GM12865 (cell line): ENCODE data around the gene SCRG1.

ENCODE experiments used
- DNase-seq: peaks from one replicate; pipeline ENCODE4 v3.0.0; 2010; ENCODE audit warnings: low read depth
- H3K4me3 ChIP-seq: 2 replicates; pipeline ENCODE4 v1.5.1; 2011; ENCODE audit warnings: mild to moderate bottlenecking, low read depth, low read length, control low read depth
- TF ChIP-seq, protein P1 (sequence below): IDR thresholded peaks from 2 replicates; pipeline ENCODE4 v1.5.1; 2011; ENCODE audit warnings: low read length, control low read depth, low read depth, inconsistent platforms; ENCODE audit not compliant: insufficient read depth; ENCODE audit errors: missing control alignments

Gene SCRG1

DNA sequence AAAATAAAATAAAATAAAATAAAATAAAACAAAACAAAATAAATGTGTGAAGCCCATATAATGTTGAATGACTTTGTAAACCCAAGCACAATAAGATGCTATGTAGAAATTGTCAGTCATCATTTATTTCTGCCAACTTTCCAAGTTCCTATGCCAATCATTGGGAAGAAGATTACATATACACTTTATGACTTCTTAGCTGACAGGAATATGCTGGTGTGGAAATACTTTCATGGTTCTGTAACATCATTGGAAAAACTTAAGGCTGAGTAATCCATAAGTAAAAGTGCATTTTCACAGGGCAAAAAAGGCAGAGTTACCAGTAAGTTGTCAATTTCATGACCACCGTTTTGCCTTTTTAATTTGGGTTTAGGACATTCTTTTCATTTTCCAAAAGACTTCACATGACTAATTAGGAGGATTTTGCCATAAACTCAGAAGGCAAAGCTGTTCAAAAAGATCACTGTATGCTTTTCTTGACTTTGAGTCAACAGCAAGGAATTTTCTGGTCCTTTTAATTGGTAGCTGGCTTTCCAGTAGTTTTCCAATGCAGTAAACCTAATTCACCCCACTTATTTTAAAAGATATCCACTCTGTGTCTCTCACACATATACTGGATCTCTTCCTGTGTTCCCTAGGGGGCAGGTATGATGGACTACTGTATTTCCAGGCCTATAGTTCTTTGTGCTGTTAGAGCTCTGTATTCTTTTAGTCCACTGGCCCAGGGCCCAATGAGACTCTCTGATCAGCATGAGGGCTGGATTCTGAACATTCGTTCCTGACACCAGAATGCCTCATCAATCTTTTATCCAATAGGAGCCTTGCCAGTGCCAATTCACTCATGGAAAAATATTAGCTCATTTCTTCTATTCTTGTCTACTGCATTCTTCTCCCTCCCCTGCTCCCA, 26.2 kb upstream of the SCRG1 start:
- no peak overlapping the region for H3K4me3 ChIP-seq
- TF ChIP-seq, protein P1, sequence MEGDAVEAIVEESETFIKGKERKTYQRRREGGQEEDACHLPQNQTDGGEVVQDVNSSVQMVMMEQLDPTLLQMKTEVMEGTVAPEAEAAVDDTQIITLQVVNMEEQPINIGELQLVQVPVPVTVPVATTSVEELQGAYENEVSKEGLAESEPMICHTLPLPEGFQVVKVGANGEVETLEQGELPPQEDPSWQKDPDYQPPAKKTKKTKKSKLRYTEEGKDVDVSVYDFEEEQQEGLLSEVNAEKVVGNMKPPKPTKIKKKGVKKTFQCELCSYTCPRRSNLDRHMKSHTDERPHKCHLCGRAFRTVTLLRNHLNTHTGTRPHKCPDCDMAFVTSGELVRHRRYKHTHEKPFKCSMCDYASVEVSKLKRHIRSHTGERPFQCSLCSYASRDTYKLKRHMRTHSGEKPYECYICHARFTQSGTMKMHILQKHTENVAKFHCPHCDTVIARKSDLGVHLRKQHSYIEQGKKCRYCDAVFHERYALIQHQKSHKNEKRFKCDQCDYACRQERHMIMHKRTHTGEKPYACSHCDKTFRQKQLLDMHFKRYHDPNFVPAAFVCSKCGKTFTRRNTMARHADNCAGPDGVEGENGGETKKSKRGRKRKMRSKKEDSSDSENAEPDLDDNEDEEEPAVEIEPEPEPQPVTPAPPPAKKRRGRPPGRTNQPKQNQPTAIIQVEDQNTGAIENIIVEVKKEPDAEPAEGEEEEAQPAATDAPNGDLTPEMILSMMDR: no peak
- no peak for DNase-seq

DNA sequence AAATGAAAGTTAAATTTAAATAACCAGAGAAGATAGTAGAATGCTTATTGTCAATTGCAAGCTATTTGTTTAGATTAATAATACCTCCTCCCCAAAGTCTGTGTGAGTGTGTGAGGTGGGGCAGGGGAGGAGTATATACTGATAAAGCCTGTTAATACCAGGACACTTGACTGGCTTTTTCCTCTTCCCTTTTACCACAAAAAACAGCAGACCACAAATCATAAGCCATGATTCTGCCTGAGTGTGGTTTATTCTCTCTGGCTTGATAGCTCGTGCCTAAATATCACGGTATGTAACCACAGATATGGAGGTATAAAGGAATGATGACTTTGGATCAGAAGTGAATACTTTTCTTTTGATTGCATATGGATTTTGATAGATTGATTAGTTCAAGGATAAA, 21.9 kb upstream of the SCRG1 start:
- no peak overlapping the region for H3K4me3 ChIP-seq
- TF ChIP-seq, protein P1: no peak
- no peak for DNase-seq

DNA sequence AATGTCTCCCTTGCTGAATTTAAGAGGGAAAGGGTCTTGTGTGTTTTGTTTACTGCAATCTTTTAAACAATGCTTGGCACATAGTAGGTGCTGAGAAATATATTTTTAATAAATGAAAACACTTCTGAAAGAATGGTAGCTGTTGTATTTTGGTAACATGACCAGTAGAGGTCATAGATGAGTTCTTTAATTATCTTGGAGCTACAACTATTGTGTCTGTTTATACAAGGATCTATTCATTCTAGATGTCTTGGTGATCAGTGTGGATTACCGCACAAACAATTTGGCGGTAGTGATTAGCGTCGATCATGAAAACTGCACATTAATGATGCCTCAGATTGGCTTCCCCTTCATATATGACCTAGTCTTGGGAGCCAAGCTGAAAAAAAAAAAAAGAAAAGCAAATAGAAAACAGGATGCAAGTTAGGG, 21.4 kb upstream of the SCRG1 start:
- TF ChIP-seq, protein P1: peak; percentile 32
- peak; percentile 21 for DNase-seq

DNA sequence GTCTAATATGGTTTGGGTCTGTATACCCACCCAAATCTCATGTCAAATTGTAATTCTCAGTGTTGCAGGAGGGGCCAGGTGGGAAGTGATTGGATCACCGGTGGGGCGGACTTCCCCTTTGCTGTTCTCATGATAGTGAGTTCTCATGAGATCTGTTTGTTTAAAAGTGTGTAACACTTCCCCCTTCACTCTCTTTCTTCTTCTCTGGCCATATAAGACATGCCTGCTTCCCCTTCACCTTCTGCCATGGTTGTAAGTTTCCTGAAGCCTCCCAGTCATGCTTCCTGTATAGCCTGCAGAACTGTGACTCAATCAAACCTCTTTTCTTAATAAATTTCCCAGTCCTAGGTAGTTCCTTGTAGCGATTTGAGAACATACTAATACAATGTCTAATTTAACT, 19.7 kb upstream of the SCRG1 start:
- no peak for DNase-seq
- H3K4me3 ChIP-seq: no peak overlapping the region
- TF ChIP-seq, protein P1: no peak

More for the DNA sequence above, 21.4 kb upstream of the SCRG1 start:
- H3K4me3 ChIP-seq: no peak overlapping the region

DNA sequence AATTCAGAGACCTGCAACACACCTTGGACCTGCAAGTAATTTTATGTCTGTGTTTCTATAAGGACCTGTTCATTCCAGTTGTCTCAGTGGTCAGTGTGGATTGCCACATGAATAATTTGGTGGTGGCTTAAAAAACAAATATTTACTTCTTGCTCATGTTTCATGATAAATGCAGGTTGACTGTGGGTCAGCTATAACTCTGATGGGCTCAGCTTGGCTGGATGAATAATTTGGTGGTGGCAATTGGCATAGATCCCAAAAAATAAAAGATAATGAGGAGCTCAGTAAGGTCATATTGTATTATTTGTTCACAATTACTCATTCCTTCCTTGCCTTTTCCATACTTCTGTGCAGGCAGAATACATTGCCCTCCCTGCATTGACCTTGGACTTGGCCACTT, 18.9 kb upstream of the SCRG1 start:
- no peak overlapping the region for H3K4me3 ChIP-seq
- no peak for DNase-seq
- TF ChIP-seq, protein P1: no peak

DNA sequence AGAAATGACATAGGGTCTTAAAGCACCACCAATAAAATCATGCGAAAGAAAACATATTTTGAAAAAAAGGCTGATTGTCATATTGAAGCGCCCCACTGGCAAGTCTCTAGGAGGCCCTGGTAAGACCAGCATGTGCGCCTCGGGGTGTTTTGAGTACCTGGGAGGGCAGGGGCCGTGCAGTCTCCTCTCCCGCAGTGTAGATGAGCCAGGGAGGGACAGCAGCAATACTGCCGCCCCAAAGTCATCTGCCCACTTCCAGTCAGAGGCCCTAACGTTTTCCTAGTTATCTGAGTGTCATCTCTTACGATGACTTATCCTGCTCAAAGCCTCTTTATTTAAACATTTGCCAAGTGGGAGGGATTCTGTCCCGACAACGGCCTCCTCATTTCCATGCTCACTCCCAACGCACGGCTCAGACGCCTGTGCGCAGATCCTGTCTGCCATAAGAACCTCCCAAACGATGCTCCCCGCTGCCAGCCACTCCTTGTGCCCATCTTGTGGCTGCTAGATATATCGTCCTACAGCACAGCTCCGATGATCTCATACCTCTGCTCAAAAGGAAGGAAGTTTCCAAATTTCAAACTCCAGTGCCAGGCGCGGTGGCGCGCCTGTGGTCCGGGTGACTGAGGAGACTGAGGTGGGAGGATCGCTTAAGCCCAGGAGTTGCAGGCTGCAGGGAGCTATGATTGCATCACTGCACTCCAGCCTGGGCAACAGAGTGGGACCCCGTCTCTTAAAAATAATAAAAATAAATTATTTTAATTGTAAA, 17.2 kb upstream of the SCRG1 start:
- H3K4me3 ChIP-seq: no peak overlapping the region
- DNase-seq: no peak
- TF ChIP-seq, protein P1: no peak
